Cardiac septum (tissue), 1 donor: ENCODE results near the gene OAT. TPM values are rescaled to one million over a fixed set of nuclear protein-coding genes. Genes with fewer than 3 reads are reported as not detected.
A peak's percentile ranks its signal among the peaks of the same experiment; 100 is the strongest.

ENCODE experiments used
- DNase-seq: peaks from one replicate; pipeline ENCODE4 v3.0.0-alpha.2; 2020; ENCODE audit warnings: low spot score
- intact Hi-C: fragments of 100-400 bp; cut with DNase I; formaldehyde crosslinking; loops from one replicate; pipeline ENCODE4 v1.14.0; 2022
- total RNA-seq: library from RNA; stranded (reverse); fragmentation: NEBNext Ultra II Directional; extraction: Animal tissue kit (Norgen Biotek cat#: 25700); gene quantifications from one replicate; pipeline ENCODE4 v1.2.1, GENCODE V29; 2021
- donor health status: DM: no; HTN: no; CAD: no.

Gene OAT
- total RNA-seq, 1 donor from 2014 or later: 38.0 TPM

- no peak for DNase-seq
- intact Hi-C loops: loop anchor here (10.0 kb wide), 1 partner anchor 1260 kb away; the partner anchor contains the start of gene BUB3
These were observed 3.5 kb downstream of the OAT start for GRCh38 chr10:124415210-124415609.

GRCh38 chr10:124414076-124414475 lies 4.6 kb downstream of the OAT start:
- intact Hi-C loops: loop anchor here (10.0 kb wide), 1 partner anchor 1259 kb away; the partner anchor contains the start of gene BUB3
- no peak for DNase-seq

GRCh38 chr10:124409696-124410095 lies 9.0 kb downstream of the OAT start:
- DNase-seq: no peak
- intact Hi-C loops: loop anchor here (10.0 kb wide), 1 partner anchor 1255 kb away; the partner anchor contains the start of gene BUB3

GRCh38 chr10:124408357-124408756 lies 10.4 kb downstream of the OAT start:
- intact Hi-C loops: no loop called here

GRCh38 chr10:124407456-124407855 lies 11.3 kb downstream of the OAT start:
- intact Hi-C loops: no loop called here
- DNase-seq: no peak

More at GRCh38 chr10:124408357-124408756, 10.4 kb downstream of the OAT start:
- no peak for DNase-seq

- no peak for DNase-seq
- intact Hi-C loops: no loop called here
These were observed 15.2 kb downstream of the OAT start for GRCh38 chr10:124403548-124403947.

- DNase-seq: no peak
- intact Hi-C loops: no loop called here
These were observed 16.4 kb downstream of the OAT start for GRCh38 chr10:124402273-124402672.

GRCh38 chr10:124401633-124402032 lies 17.1 kb downstream of the OAT start:
- intact Hi-C loops: no loop called here

GRCh38 chr10:124394583-124394982 lies 24.1 kb downstream of the OAT start:
- peak; percentile 10 for DNase-seq
- intact Hi-C loops: no loop called here

More at GRCh38 chr10:124401633-124402032, 17.1 kb downstream of the OAT start:
- DNase-seq: no peak

- intact Hi-C loops: no loop called here
- DNase-seq: peak; percentile 60
These were observed 25.9 kb downstream of the OAT start for GRCh38 chr10:124392626-124393342.

GRCh38 chr10:124390471-124391187 lies 28.1 kb downstream of the OAT start:
- intact Hi-C loops: no loop called here
- DNase-seq: no peak

- peak; percentile 36 for DNase-seq
- intact Hi-C loops: loop anchor here (1.0 to 10.0 kb wide), 2 partner anchors 285 to 394 kb away; no protein-coding TSS in a partner anchor
These were observed 28.9 kb downstream of the OAT start for GRCh38 chr10:124389613-124390361.

- peak; percentile 96 for DNase-seq
- intact Hi-C loops: loop anchor here (1.0 to 10.0 kb wide), 2 partner anchors 284 to 394 kb away; no protein-coding TSS in a partner anchor
These were observed 29.7 kb downstream of the OAT start for GRCh38 chr10:124388823-124389612.

- intact Hi-C loops: loop anchor here (10.0 kb wide), 1 partner anchor 284 kb away; no protein-coding TSS in a partner anchor
These were observed 30.3 kb downstream of the OAT start for GRCh38 chr10:124388476-124388822.

GRCh38 chr10:124387078-124387874 lies 31.4 kb downstream of the OAT start:
- intact Hi-C loops: loop anchor here (10.0 kb wide), 1 partner anchor 282 kb away; no protein-coding TSS in a partner anchor
- DNase-seq: peak; percentile 71

More at GRCh38 chr10:124388476-124388822, 30.3 kb downstream of the OAT start:
- no peak for DNase-seq

GRCh38 chr10:124386186-124387077 lies 32.3 kb downstream of the OAT start:
- peak; percentile 64 for DNase-seq
- intact Hi-C loops: loop anchor here (10.0 kb wide), 1 partner anchor 282 kb away; no protein-coding TSS in a partner anchor

- DNase-seq: peak; percentile 36
- intact Hi-C loops: loop anchor here (10.0 kb wide), 1 partner anchor 281 kb away; no protein-coding TSS in a partner anchor
These were observed 33.0 kb downstream of the OAT start for GRCh38 chr10:124385627-124386185.
